NCI-H446 treated with DMSO at 0.1 percent for 48 hours (cell line): ENCODE data around the gene POLA1.

Experiments used
- DNase-seq: peaks from one replicate; lab custom pipeline; 2025; lab: John Stamatoyannopoulos, UW

The POLA1 gene

GRCh38 chrX:25029288-25029825, 335.6 kb downstream of the POLA1 start:
- no peak for DNase-seq

GRCh38 chrX:25034889-25035288, 341.2 kb downstream of the POLA1 start:
- no peak for DNase-seq

- no peak for DNase-seq
Observed at GRCh38 chrX:25039036-25039435, 345.3 kb downstream of the POLA1 start.

- DNase-seq = no peak
Observed at GRCh38 chrX:25043192-25043591, 349.5 kb downstream of the POLA1 start.
